Gastroesophageal sphincter (tissue), 4 donors: ENCODE measurements around the gene PRR13. TPM values are rescaled to one million over a fixed set of nuclear protein-coding genes. Genes with fewer than 3 reads are reported as not detected.
"Not testable (repeated sequence)": the region's sequence is repeated elsewhere in the genome, so short reads cannot be mapped to it uniquely, and the experiment has no call there.

Experiments
- ATAC-seq: fragments of 150-250 bp; one replicate; pipeline ENCODE4 v1.9.1; 2016; ENCODE audit warnings: mild to moderate bottlenecking, moderate library complexity
- H3K27ac ChIP-seq, 4 donors: fragments of 200-600 bp; sonication (generic) in 3 of 4; 1 replicate in 3 of 4; 2 replicates in 1 of 4; pipeline ENCODE4 v1.5.1; 2016 to 2019
- H3K27me3 ChIP-seq: fragments of 200-600 bp; sonication (generic); one replicate; pipeline ENCODE4 v1.5.1; 2019
- H3K36me3 ChIP-seq, 2 donors: fragments of 200-600 bp; sonication (generic); one replicate each; pipeline ENCODE4 v1.5.1; 2019; ENCODE audit warnings: control low read depth in 1 of 2
- H3K4me1 ChIP-seq, 3 donors: fragments of 200-600 bp; sonication (generic); 1 replicate in 2 of 3; 2 replicates in 1 of 3; pipeline ENCODE4 v1.5.1; 2016 to 2019; ENCODE audit warnings: control low read depth in 2 of 3
- H3K4me3 ChIP-seq, 2 donors: fragments of 200-600 bp; sonication (generic); one replicate each; pipeline ENCODE4 v1.5.1; 2019; ENCODE audit warnings: mild to moderate bottlenecking in 1 of 2, moderate library complexity in 1 of 2
- H3K9me3 ChIP-seq, 3 donors: fragments of 200-600 bp; sonication (generic); one replicate each; pipeline ENCODE4 v1.5.1; 2017 to 2019; ENCODE audit warnings: control low read depth in 2 of 3
- CTCF ChIP-seq, 4 experiments: fragments of 200-600 bp in 2 of 4; fragments of 450-650 bp in 2 of 4; sonication (generic) in 1 of 4; IDR thresholded peaks; one replicate each; pipeline ENCODE4 v1.5.1; 2017 to 2019; ENCODE audit warnings: antibody characterized with exemption in 4 of 4, mild to moderate bottlenecking in 2 of 4, moderate library complexity in 2 of 4
- EP300 ChIP-seq: sonication (generic); formaldehyde crosslinking; IDR thresholded peaks from one replicate; pipeline ENCODE4 v1.6.1; 2017; ENCODE audit warnings: antibody characterized with exemption, mild to moderate bottlenecking
- POLR2A ChIP-seq, 2 donors: fragments of 450-650 bp; IDR thresholded peaks; one replicate each; pipeline ENCODE4 v1.6.1; 2017; ENCODE audit warnings: antibody characterized with exemption in 2 of 2, mild to moderate bottlenecking in 2 of 2, moderate library complexity in 1 of 2
- POLR2AphosphoS5 ChIP-seq: sonication (generic); formaldehyde crosslinking; IDR thresholded peaks from one replicate; pipeline ENCODE4 v1.6.1; 2017; ENCODE audit warnings: antibody characterized with exemption
- WGBS, 2 donors: methylation state at CpG; one replicate each; pipeline ENCODE4 v1.1.5; 2018; ENCODE audit warnings: low coverage in 1 of 2; 5-methylcytosine and 5-hydroxymethylcytosine counted together
- total RNA-seq, 4 donors: library from RNA; depleted of rRNA; stranded (reverse); fragments of >200 nt; gene quantifications; one replicate each; pipeline ENCODE4 v1.1.0, GENCODE V29; 2016

PRR13 gene
- total RNA-seq, 4 donors from 2014 or later, result 54.2 to 73.2 (median 69.6) TPM

- Histone ChIP-seq H3K27me3 (no peaks in the 10 kb centered on the region), H3K27ac (no peak overlapping the region), H3K9me3 (no peaks in the 10 kb centered on the region), H3K4me3 (no peak overlapping the region), H3K36me3 (peaks cover 0 to 55% of the 10 kb centered on the region in 2 donors), H3K4me1 (peaks cover 0 to 47% (median 11%) of the 10 kb centered on the region in 3 donors)
- 97 to 100% methylated on average over 2 to 4 of the region's 4 CpGs for WGBS, 2 donors
- TF ChIP-seq CTCF (IDR thresholded peaks at IDR 0.05), result no peak
- no peak for TF ChIP-seq EP300
- TF ChIP-seq POLR2A (IDR thresholded peaks at IDR 0.05), result no peak
- no peak for ATAC-seq
Measured at GRCh38 chr12:53443955-53444354, 2.4 kb downstream of the PRR13 start.

- H3K4me1 ChIP-seq, result peaks cover 0 to 47% (median 11%) of the 10 kb centered on the region in 3 donors
- WGBS, 2 donors, result 83 to 100% methylated on average over 3 to 9 of the region's 11 CpGs
- H3K27ac ChIP-seq, H3K27me3 ChIP-seq, H3K9me3 ChIP-seq, H3K4me3 ChIP-seq, ATAC-seq: not testable (repeated sequence)
- peaks cover 0 to 56% of the 10 kb centered on the region in 2 donors for H3K36me3 ChIP-seq
Measured at GRCh38 chr12:53444593-53445325, 3.2 kb downstream of the PRR13 start.

- H3K9me3 ChIP-seq, result no peaks in the 10 kb centered on the region
- ATAC-seq, result no peak
- H3K27me3 ChIP-seq, result no peaks in the 10 kb centered on the region
- TF ChIP-seq EP300 (no peak), POLR2A (IDR thresholded peaks at IDR 0.05) (no peak), CTCF (IDR thresholded peaks at IDR 0.05) (no peak), POLR2AphosphoS5 (no peak)
- peaks cover 0 to 51% of the 10 kb centered on the region in 2 donors for H3K36me3 ChIP-seq
- no peak overlapping the region for H3K27ac ChIP-seq
- H3K4me1 ChIP-seq, result peaks cover 8 to 28% (median 20%) of the 10 kb centered on the region in 3 donors
- no peak overlapping the region for H3K4me3 ChIP-seq
- 88 to 92% methylated on average over 6 of the region's 7 CpGs for WGBS, 2 donors
Measured at GRCh38 chr12:53450936-53451335, 9.4 kb downstream of the PRR13 start.

- peak within 1 kb of the TSS; percentile 77 to 89 for H3K4me3 ChIP-seq
- no peaks in the 10 kb centered on the region for H3K27me3 ChIP-seq
- H3K36me3 ChIP-seq, result peaks cover 2 to 51% of the 10 kb centered on the region in 2 donors
- H3K9me3 ChIP-seq, result no peaks in the 10 kb centered on the region
- peak; percentile 73 to 85 for TF ChIP-seq POLR2A (IDR thresholded peaks at IDR 0.05)
- TF ChIP-seq EP300, result no peak
- TF ChIP-seq POLR2AphosphoS5, result peak; percentile 96
- TF ChIP-seq CTCF (IDR thresholded peaks at IDR 0.05), result peak; percentile 57 to 95 (median 94)
- peak within 1 kb of the TSS; percentile 92 to 97 (median 96) for H3K27ac ChIP-seq
- WGBS, 2 donors, result 0 to 1% methylated on average over 7 to 12 of the region's 32 CpGs
- peak; percentile 98 for ATAC-seq
- peaks cover 8 to 27% (median 20%) of the 10 kb centered on the region in 3 donors for H3K4me1 ChIP-seq
Measured at GRCh38 chr12:53451661-53452158, 10.2 kb downstream of the PRR13 start, which contains the start of gene PCBP2. TSS of gene PCBP2 (plus strand) at chr12:53452102. CDS start at chr12:53454801, 2,699 bp downstream.

GRCh38 chr12:53452159-53453077, 10.9 kb downstream of the PRR13 start:
- Histone ChIP-seq H3K9me3 (no peaks in the 10 kb centered on the region), H3K27ac (peak overlapping the region; percentile 92 to 97 (median 96)), H3K4me1 (peaks cover 8 to 31% (median 20%) of the 10 kb centered on the region in 3 donors), H3K4me3 (peak overlapping the region; percentile 77 to 89), H3K27me3 (no peaks in the 10 kb centered on the region), H3K36me3 (peaks cover 10 to 51% of the 10 kb centered on the region in 2 donors)
- peak in 1 of 4 experiments; percentile 71 for TF ChIP-seq CTCF (IDR thresholded peaks at IDR 0.05)
- peak in 1 of 2 donors; percentile 15 for TF ChIP-seq POLR2A (IDR thresholded peaks at IDR 0.05)
- peak; percentile 67 for TF ChIP-seq POLR2AphosphoS5
- TF ChIP-seq EP300, result no peak
- 0 to 4% methylated on average over 4 to 9 of the region's 82 CpGs for WGBS, 2 donors
- ATAC-seq, result peak; percentile 73
